HUDEP-2 (cell line): ENCODE measurements around the gene MRPS27.

Experiments used
- DNase-seq, 76 experiments: peaks; one replicate each; lab custom pipeline; 2025; ENCODE audit not compliant: unreplicated experiment in 76 of 76; lab: John Stamatoyannopoulos, UW

MRPS27 gene

DNA sequence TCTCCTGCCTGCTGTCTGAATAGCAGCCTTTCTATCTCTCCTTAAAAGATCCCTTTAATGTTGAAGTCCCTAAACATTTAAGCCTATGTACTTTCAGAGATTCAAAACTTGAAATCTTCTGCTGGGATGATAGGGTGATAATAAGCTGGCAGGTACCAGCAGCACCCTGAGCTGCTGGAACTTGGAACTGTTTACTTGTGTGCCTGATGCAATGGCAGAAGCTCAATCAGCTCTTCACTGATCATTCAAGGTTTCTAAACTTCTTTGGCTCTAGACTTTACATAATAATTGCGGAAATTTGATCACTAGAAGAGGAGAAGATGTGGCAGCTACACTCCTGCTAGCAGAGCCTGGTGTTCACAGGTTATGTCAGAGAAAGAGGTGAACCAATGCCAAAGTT lies 27.6 kb downstream of the MRPS27 start:
- no peak for DNase-seq

DNA sequence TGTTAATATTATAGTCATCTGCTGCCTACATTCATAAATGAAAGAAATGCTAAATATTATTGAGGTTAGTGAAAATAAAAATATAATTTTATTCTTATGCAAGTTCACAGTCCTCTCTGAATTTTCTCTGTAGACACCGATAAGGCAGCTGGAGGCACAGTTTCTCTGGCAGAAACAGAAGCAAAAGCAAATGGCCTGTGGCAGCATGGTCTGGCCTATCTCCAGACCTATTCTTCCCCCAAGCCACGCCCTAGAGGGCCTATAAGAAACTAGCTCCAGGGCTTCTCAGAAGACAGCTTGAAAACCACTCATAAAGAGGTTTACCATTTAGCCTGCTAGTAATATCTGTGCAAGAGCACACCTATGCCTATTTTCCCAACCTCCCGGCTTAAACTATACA lies 28.4 kb downstream of the MRPS27 start:
- DNase-seq, result peak in 51 of 76 experiments; percentile 2 to 80 (median 29)

DNA sequence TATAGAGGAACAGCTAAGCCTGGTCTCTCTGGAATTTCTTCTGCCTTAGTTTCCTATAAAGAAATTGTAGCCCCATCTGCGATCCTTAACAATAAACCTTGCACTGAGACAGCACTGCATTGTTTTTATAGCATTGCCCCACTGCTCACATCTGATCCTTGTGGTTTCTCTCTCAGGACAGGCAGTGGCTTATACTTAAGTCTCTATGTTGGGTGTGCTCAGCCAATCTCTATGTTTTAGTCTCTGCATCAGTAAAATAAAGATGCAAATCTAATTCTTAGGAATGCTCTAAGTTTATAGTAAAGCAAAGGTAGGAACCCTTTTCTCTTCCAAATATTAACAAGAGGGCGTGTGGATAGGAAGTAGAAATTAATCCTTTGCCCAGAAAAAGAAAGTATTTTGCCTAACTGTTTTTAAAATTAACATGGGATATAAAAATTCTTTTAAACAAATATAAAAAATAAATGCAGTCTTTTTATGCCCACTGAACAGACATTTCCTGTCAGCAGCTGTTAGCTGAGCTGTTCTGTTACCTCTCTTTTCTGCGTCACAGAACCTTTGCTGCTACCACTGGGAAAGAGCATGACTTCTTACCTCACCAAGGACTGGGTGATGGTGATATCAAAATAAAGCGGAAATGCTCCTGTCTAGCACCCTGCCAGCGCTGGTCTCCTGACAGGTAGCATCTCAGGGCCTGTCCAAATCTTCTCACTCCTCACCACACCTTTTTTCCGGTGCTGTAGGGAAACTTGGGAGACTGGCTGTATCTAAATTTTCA lies 29.5 kb downstream of the MRPS27 start:
- no peak for DNase-seq

DNA sequence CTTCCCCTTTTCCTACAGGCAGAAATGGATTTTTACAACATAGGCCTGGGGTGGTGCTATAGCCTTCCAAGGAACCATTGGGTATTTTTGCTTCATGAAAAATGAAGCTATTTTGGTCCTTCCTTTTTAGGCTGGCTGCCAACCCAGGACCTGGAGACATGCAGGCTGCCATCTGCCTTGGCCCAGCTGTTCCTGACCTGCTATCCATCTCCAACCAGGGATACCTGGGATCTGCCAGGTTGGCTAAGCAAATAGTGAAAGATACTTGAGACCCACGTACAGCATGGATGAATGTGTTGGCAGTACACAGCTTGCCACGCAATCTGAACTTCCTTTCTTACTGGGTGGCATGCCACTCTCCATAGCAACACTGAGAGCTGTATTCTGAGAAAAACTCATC lies 31.1 kb downstream of the MRPS27 start:
- peak in 1 of 76 experiments; percentile 4 for DNase-seq

DNA sequence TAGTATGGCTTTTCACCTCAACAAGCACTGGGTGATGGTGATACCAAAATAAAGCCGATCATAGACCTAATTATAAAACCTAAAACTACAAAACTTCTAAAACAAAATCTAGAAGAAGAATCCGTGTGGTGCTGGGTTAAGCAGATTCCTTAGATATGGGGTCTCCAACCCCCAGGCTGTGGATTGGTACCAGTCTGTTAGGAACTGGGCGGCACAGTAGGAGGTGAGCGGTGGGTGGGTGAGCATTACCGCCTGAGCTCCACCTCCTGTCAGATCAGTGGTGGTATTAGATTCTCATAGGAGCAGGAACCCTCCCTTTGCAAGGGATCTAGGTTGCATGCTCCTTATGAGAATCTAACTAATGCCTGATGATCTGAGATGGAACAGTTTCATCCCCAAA lies 33.2 kb downstream of the MRPS27 start:
- no peak for DNase-seq

DNA sequence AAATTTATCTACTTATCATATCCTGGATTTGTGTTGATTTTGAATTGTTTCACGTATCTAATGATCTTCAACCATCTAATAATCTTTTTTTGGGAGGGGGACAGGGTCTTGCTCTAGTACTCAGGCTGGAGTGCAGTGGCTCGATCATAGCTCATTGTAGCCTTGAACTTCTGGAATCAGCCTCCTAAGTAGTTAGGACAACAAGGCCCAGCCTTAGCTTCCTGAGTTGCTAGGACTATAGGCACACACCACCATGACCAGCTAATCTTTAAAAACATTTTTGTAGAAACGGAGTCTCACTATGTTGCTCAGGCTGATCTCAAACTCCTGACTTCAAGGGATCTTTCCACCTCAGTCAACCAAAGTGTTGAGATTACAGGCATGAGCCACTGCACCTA lies 34.6 kb downstream of the MRPS27 start:
- DNase-seq, result no peak

DNA sequence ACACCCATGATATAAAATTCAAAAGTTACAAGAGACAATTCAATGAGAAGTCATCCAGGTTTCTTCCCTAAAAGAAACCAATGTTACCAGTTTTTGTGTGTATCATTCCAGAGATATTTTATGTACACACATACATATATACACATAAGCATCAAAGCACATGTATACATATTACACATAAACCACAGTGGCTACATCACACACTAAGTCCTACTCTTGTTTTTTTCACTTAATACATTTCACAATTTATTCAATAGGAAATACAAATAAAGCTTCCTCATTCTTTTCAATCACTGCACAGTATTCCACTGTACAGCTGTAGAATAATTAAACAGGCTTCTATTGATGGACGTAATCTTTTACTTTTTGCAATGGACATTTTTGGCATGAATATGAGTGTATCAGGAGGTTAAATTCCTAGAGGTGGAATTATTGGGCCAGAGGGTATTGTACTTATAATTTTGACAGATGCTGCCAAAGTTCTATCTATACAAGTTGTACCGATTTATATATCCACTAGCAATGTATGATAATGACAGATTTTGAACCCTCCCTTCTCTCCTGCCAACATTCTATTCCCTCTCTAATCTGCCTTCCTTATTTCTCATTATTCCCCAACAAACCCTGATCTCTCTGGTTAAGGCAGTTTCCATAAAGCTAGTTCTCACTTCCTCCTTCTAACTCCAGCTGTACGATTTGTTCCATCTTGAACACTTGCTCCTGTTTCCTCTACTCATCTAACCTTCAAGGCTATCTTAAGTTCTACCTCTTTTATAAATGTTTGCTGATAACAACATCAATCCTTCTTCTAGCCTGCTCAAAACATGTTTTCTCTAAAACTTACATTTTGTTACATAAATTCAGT lies 35.2 kb downstream of the MRPS27 start:
- no peak for DNase-seq

DNA sequence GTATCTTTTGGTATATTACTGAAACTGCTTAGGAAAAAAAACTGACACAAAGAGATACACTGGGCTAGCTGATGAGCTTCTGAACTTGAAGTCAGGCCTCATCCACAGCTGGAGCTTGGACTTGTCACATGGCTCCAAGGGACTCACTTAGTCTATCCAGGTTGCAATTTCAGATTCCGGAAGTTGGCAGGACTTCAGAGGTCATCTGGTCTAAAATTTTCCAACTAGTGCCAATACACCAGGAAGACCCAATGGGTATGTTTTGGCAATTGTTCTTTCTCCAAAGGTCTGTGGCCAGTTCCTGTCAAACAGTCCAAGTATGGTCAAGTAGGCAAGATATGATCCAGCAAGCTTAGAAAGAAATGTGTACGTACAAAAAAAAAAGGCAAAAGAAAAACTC lies 36.7 kb downstream of the MRPS27 start:
- DNase-seq, result peak in 6 of 76 experiments; percentile 1 to 26 (median 14)

DNA sequence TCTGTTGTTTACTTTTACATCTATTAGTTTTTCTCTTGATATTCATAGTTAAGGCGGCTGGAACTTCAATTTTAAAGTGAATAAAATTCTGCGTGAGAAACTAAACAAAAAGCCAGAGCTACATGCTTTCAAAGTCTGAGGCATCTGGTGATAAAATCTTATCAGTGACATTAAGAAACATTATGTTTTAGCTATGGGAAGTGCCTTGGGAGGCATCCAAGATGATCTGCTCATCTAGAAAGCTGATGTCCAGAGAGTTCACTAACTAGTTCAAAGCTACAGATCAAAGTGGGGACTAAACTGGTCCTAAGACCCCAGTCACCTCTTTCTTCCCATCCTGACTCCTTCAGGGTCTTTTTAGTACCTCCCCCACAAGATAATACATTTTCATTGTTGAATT lies 37.2 kb downstream of the MRPS27 start:
- peak in 30 of 76 experiments; percentile 0 to 58 (median 22) for DNase-seq

DNA sequence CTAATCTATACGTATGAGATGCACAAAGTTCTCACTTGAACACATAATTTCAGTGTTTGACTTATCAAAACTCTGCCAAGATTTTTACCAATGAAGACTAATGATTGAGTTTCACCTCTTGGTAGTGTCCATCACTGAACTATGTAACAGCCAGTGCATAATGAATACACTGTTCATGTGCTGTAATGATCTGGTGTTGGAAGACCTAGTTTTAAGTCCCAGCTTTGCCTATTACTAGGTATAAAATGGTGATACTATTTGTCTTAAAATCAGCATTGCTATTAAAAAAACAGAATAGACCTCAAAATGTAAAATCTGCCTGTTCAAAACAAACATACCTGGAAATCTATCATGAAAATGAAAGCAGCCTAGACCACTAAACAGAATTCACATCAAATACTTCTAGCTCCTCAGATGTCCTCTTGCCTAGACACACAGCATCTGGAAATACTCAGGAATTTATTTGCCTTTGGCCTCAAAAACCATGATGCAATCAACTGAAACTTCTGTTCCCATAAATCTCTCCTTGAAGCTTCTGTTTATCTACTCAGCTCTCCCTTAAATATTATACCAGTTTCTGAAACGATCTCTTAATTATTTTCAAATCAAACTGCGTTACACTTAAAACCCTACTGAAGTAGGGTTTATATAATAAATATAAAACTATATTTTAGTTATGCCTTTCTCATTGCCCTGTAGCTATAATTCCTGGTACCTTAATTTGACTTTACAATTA lies 38.1 kb downstream of the MRPS27 start:
- peak in 2 of 76 experiments; percentile 14 to 25 for DNase-seq

DNA sequence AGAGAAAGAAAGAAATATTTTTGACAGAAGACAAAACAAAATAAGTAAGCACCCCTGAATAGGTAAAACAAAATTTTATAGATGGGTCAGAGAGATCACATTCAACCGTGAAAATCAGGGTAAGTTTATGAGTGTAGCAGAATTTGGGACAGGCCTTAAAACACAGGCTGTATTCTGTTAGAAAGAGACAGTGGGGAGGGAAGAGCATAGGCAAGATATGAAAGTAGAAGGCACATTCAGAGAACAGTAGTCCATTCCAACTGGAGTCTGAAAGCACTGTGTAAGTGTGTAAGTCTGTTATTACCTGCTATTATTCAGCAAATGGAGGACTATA lies 38.6 kb downstream of the MRPS27 start:
- DNase-seq, result no peak

DNA sequence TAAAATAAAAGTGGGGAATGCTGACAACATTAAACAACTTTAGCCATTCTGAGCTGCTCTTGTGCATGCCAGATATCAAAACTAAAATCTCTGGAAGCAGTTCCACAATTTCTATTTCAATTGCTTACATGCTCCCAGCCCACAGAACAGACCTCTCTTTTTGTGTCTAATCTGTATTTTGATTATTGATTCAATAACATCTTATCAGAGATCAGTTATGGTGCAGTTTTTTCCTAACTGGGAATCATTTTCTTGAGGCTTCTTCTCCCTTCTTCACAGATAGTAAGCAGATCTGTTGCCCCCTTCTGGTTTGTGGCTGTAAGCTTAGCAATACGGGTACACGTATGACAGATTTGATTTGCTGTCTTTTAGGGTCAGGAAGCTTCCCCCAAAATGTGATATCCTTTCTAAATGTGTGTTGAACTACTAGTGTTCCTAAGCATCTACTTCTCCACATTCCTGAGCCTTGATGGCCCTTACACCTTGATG lies 39.4 kb downstream of the MRPS27 start:
- DNase-seq, result peak in 19 of 76 experiments; percentile 1 to 42 (median 15)

DNA sequence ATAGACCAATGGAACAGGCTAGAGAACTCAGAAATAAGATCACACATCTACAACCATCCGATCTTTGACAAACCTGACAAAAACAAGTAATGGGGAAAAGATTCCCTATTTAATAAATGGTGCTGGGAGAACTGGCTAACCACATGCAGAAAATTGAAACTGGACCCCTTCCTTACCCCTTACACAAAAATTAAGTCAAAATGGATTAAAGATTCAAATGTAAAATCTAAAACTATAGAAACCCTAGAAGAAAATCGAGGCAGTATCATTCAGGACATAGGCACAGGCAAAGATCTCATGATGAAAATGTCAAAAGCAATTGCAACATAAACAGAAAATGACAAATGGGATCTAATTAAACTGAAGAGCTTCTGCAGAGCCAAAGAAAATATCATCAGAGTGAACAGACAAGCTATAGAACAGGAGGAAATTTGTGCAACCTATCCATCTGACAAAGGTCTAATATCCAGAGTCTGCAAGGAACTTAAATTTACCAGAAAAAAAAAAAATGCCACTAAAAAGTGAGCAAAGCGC lies 43.8 kb downstream of the MRPS27 start:
- DNase-seq, result no peak

DNA sequence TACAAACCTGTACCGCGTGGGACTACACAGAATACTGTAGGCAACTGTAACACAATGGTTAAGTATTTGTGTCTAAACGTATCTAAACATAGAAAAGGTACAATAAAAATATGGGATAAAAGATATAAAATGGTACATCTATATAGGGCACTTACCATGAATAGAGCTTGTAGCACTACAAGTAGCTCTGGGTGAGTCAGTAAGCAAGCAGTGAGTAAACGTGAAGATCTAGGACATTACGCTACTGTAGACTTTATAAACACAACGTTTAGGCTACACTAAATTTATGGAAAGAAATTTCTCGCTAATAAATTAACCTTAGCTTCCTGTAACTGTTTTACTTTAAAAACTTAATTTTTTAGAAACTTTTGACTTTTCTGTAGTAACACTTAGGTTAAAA lies 46.5 kb downstream of the MRPS27 start:
- DNase-seq, result no peak

DNA sequence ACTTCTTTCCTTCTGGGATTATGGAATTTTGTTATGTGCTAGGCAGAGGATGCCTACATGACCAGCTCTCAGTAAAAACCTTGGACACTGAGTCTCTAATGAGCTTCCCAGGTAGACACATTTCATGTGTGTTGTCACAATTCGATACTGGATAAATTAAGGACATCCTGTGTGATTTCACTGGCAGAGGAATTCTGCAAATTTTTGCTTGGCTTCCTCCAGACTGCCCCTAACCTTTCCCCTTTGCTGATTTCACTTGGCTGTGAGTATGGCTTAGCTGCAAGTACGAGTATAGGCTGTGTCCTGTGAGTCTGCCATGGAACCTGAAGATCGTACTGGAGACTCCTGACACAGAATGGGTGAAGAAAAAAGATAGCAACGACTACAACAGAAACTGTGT lies 47.6 kb downstream of the MRPS27 start:
- DNase-seq, result no peak

DNA sequence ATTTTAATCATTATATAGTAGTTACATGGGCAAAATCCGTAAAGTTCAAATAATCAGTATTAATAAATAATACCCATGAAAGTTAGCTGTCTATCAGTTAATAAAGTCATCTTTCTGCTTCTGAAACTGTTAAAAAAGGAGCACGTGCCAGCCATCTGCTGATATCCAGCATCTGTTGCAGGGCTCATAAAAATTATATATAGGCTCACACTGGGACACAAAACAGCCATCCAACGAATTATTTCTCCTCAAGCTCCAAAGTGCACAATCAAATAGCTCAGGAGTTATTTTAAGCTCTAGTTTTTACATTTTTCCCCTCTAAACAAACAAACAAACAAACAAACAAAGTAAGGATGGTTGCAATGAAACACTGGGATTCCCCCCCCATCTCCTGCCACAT lies 48.3 kb downstream of the MRPS27 start:
- DNase-seq, result no peak

DNA sequence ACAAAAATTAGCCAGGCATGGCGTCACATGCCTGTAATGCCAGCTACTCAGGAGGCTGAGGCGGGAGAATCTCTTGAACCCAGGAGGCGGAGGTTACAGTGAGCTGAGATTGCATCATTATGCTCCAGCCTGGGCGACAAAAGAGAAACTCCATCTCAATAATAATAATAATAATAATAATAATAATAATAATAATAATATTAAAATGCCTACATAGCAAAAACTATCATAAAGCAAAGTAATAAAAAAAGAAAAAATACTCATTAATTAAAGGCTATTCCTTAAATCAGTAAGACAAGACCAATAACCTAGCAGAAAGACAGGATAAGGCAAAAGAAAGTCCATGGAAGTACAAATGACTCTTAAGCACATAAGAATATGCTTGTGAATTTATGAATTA lies 50.0 kb downstream of the MRPS27 start:
- no peak for DNase-seq

DNA sequence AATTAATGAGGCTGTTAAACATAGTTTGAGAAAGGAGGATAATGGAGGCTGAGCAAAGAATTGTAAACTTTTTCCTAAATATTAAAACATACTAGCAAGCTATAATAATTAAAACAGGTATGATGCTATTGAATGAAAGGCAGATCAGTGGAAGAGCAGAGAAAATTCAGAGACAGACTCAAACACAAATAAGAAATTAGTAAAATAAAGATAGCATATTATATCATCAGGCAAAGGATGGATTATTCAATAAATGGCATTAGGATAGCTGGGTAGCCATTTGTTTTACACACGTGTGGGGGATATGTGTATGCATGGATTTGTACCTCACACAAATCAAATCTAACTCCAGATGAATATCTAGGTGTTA lies 50.6 kb downstream of the MRPS27 start:
- DNase-seq, result no peak

DNA sequence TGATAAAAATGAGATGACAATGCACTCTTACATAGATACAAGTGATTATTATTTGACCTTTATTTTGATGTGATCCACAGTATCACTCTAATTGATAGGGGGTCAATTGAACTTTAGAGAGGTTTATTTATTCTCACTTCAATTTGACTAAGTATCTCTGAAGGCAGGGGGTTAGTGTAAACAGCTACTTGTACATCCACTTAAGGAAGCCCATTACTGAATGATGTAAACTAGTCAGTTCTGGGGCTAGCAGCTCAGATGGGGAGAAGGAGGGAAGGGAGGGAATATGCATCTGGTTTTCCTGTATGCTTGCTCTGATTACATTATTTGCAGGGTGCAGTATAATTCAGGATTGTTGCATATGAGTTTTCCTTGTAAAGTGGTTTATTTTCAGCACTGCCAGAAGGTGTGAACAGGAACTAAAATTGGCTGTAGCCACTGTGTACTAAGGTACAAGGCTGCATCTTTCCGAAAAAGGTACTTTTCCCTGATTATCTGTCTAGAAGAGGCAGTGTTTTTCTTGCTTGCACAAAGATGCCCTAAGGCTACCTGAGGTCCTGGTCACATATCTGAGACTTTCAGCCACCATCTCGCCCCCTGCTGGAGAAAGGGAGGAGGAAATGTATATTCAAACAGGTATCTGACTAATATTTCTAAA lies 51.2 kb downstream of the MRPS27 start:
- DNase-seq, result peak in 42 of 76 experiments; percentile 4 to 58 (median 20)

DNA sequence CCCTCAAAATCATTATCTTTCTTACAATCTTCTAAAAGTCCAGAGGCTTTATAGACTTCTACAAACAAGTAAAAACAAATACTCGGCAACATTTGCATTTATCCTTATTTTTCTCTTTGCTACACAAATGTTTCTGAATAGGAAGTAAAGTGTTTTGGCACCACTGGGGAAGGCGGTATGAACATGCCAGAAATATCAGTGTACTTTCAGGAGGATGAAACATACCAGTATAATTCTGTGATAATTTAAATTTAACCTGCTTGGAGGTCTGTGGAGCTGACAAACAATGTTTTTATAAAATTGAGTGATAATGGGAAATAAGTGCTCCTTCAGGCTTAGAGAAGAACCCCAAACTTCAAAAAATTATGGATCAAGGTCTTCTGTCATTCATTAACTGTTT lies 51.8 kb downstream of the MRPS27 start:
- no peak for DNase-seq
